T-helper 2 cell treated with Interferon-gamma antibody and Interleukin-4, amounts not matched to agents 5 μg/mL and 100 μg/mL, for 36 hours (primary cell): ENCODE results near the gene CSNK2B.

Experiments
- DNase-seq: peaks from one replicate; pipeline ENCODE4 v3.0.0; 2021; ENCODE audit warnings: low spot score
- H3K27ac Mint-ChIP-seq: one replicate; pipeline ENCODE4 v1.8.0; 2021; ENCODE audit warnings: mild to moderate bottlenecking, mixed read lengths
- H3K27me3 Mint-ChIP-seq: one replicate; pipeline ENCODE4 v1.8.0; 2021; ENCODE audit warnings: low read depth, mixed read lengths
- H3K36me3 Mint-ChIP-seq: one replicate; pipeline ENCODE4 v1.8.0; 2021; ENCODE audit warnings: low read depth, mixed read lengths
- H3K4me1 Mint-ChIP-seq: one replicate; pipeline ENCODE4 v1.8.0; 2021; ENCODE audit warnings: low read depth, mixed read lengths
- H3K4me3 Mint-ChIP-seq: one replicate; pipeline ENCODE4 v1.8.0; 2022; ENCODE audit warnings: mild to moderate bottlenecking, moderate library complexity, mixed read lengths
- H3K9me3 Mint-ChIP-seq: one replicate; pipeline ENCODE4 v1.8.0; 2021; ENCODE audit warnings: mixed read lengths

The CSNK2B gene

GRCh38 chr6:31713991-31714684, 48.3 kb downstream of the CSNK2B start:
- Mint-ChIP-seq H3K4me1 (peaks cover 19% of the 10 kb centered on the region), H3K36me3 (no peaks in the 10 kb centered on the region), H3K4me3 (no peak overlapping the region), H3K27ac (no peak overlapping the region), H3K27me3 (peaks cover 8% of the 10 kb centered on the region), H3K9me3 (no peaks in the 10 kb centered on the region)
- no peak for DNase-seq

- no peak for DNase-seq
- Mint-ChIP-seq H3K27me3 (peaks cover 8% of the 10 kb centered on the region), H3K9me3 (no peaks in the 10 kb centered on the region), H3K4me3 (no peak within 1 kb of the TSS), H3K27ac (no peak within 1 kb of the TSS), H3K4me1 (peaks cover 19% of the 10 kb centered on the region), H3K36me3 (no peaks in the 10 kb centered on the region)
Observed at GRCh38 chr6:31715022-31715958, 49.4 kb downstream of the CSNK2B start, which contains the start of gene LY6G6D. TSS of gene LY6G6D (plus strand) at chr6:31715348. CDS start at chr6:31715356, 8 bp downstream.

GRCh38 chr6:31717499-31718222, 51.8 kb downstream of the CSNK2B start:
- H3K4me3 Mint-ChIP-seq = no peak overlapping the region
- H3K4me1 Mint-ChIP-seq = peaks cover 5% of the 10 kb centered on the region
- H3K27ac Mint-ChIP-seq = no peak overlapping the region
- H3K27me3 Mint-ChIP-seq = peaks cover 10% of the 10 kb centered on the region
- no peaks in the 10 kb centered on the region for H3K36me3 Mint-ChIP-seq
- DNase-seq = no peak
- no peaks in the 10 kb centered on the region for H3K9me3 Mint-ChIP-seq

GRCh38 chr6:31718265-31718664, 52.4 kb downstream of the CSNK2B start:
- Mint-ChIP-seq H3K36me3 (no peaks in the 10 kb centered on the region), H3K4me3 (no peak overlapping the region), H3K27ac (no peak overlapping the region), H3K4me1 (peaks cover 7% of the 10 kb centered on the region), H3K27me3 (peaks cover 9% of the 10 kb centered on the region), H3K9me3 (no peaks in the 10 kb centered on the region)
- DNase-seq = no peak

- Mint-ChIP-seq H3K27ac (no peak overlapping the region), H3K27me3 (peaks cover 6% of the 10 kb centered on the region), H3K36me3 (no peaks in the 10 kb centered on the region), H3K4me3 (no peak overlapping the region), H3K9me3 (no peaks in the 10 kb centered on the region), H3K4me1 (peaks cover 7% of the 10 kb centered on the region)
- no peak for DNase-seq
Observed at GRCh38 chr6:31719001-31719400, 53.1 kb downstream of the CSNK2B start.
